ENCODE data around the gene DACH2. TPM values are rescaled to one million over a fixed set of nuclear protein-coding genes. Genes with fewer than 3 reads are reported as not detected.

The DACH2 gene
- total RNA-seq, 1 experiment from 2014 or later = 1.0 TPM

GRCh38 chrX:86504297-86504696 is 356.0 kb downstream of the DACH2 start:
- Histone ChIP-seq H4K20me1 (ENCODE audit: control insufficient read depth, insufficient read depth, insufficient read length) (no peaks in the 10 kb centered on the region), H2BK5ac (ENCODE audit: insufficient read length, low read length) (no peak overlapping the region), H3K4ac (ENCODE audit: low read depth, low read length) (no peak overlapping the region), H2AFZ (ENCODE audit: low read length) (no peak overlapping the region), H3K79me1 (ENCODE audit: insufficient read depth, low read depth, low read length, poor library complexity, severe bottlenecking) (no peaks in the 10 kb centered on the region), H3K18ac (ENCODE audit: insufficient read length, low read depth, low read length) (no peak overlapping the region), H3K9me3 (ENCODE audit: control insufficient read depth, low read depth, low read length) (no peaks in the 10 kb centered on the region), H3K56ac (ENCODE audit: insufficient read length, low read depth, low read length) (no peak overlapping the region), H3K9ac (ENCODE audit: extremely low read depth, insufficient read length, low read length) (no peak overlapping the region), H3T11ph (ENCODE audit: low read length) (no peak overlapping the region), H2BK15ac (ENCODE audit: low read depth, low read length) (no peak overlapping the region), H3K23ac (ENCODE audit: insufficient read length, low read depth, low read length) (no peak overlapping the region), H3K79me2 (ENCODE audit: insufficient read depth, low read length) (no peaks in the 10 kb centered on the region), H4K5ac (ENCODE audit: insufficient read length, low read depth, low read length) (no peak overlapping the region), H2BK120ac (ENCODE audit: low read depth, low read length, poor library complexity, severe bottlenecking) (no peak overlapping the region), H3K27ac (ENCODE audit: insufficient read length, low read depth, low read length) (no peak overlapping the region), H3K27me3 (ENCODE audit: insufficient read depth, low read length) (no peaks in the 10 kb centered on the region), H4K8ac (replicated peaks; ENCODE audit: insufficient read length, low read depth, low read length) (no peak overlapping the region), H2BK12ac (ENCODE audit: insufficient read length, low read depth, low read length) (no peak overlapping the region), H3K4me1 (ENCODE audit: insufficient read depth, low read length) (no peaks in the 10 kb centered on the region), H3K14ac (ENCODE audit: insufficient read depth, low read length) (no peak overlapping the region), H3K23me2 (ENCODE audit: insufficient read length, low read depth, low read length, poor library complexity, severe bottlenecking) (no peaks in the 10 kb centered on the region), H3K4me2 (ENCODE audit: insufficient read depth, insufficient read length, low read length) (no peak overlapping the region), H4K91ac (ENCODE audit: insufficient read length, low read depth, low read length) (no peak overlapping the region), H2BK20ac (ENCODE audit: low read depth, low read length, poor library complexity, severe bottlenecking) (no peak overlapping the region), H2AK5ac (ENCODE audit: insufficient read length, low read length) (no peak overlapping the region)
- H3K27me3 Mint-ChIP-seq (ENCODE audit: low read depth) = no peaks in the 10 kb centered on the region
- peaks cover 11 to 15% of the 10 kb centered on the region in 2 experiments; a peak in 3 of 4 replicates for H3K4me1 Mint-ChIP-seq
- no CpG with 5 or more reads among the region's 1 CpG for WGBS (ENCODE audit: extremely low coverage, insufficient read length, low lambda C conversion rate)
- no peaks in the 10 kb centered on the region for H3K36me3 Mint-ChIP-seq (ENCODE audit: insufficient read depth in 1 of 3, low read depth in 3 of 3)
- H3K4me3 Mint-ChIP-seq = no peak overlapping the region
- no peak for TF ChIP-seq CTCF (conservative IDR thresholded peaks at IDR 0.05)
- H3K27ac Mint-ChIP-seq = no peak overlapping the region
- peaks cover 0 to 22% of the 10 kb centered on the region in 2 experiments; a peak in 3 of 5 replicates for H3K9me3 Mint-ChIP-seq
- no peak for DNase-seq
